ENCODE data around the gene SCAMP4. TPM values are rescaled to one million over a fixed set of nuclear protein-coding genes. Genes with fewer than 3 reads are reported as not detected.

SCAMP4 gene
- total RNA-seq, 1 donor from 2014 or later, result 71.2 TPM

GRCh38 chr19:1933244-1933643 is 28.0 kb downstream of the SCAMP4 start:
- H3K9me3 Mint-ChIP-seq, result peaks cover 4% of the 10 kb centered on the region

GRCh38 chr19:1933942-1934341 is 28.7 kb downstream of the SCAMP4 start:
- H3K36me3 Mint-ChIP-seq (ENCODE audit: low read depth), result peaks cover 6% of the 10 kb centered on the region
- peaks cover 3% of the 10 kb centered on the region for H3K27me3 Mint-ChIP-seq (ENCODE audit: low read depth)
- TF ChIP-seq CTCF (conservative IDR thresholded peaks at IDR 0.05), result no peak
- H3K27ac Mint-ChIP-seq (ENCODE audit: unreplicated experiment), result no peak overlapping the region
- H3K9me3 Mint-ChIP-seq, result peaks cover 4% of the 10 kb centered on the region
- no peak for DNase-seq (ENCODE audit: low read depth, low spot score)
- H3K4me1 Mint-ChIP-seq, result peaks cover 20% of the 10 kb centered on the region
- H3K4me3 Mint-ChIP-seq, result peak overlapping the region; percentile 7

More at GRCh38 chr19:1933244-1933643, 28.0 kb downstream of the SCAMP4 start:
- Mint-ChIP-seq H3K27ac (ENCODE audit: unreplicated experiment) (no peak overlapping the region), H3K4me3 (no peak overlapping the region), H3K27me3 (ENCODE audit: low read depth) (peaks cover 3% of the 10 kb centered on the region), H3K4me1 (peaks cover 20% of the 10 kb centered on the region), H3K36me3 (ENCODE audit: low read depth) (peaks cover 6% of the 10 kb centered on the region)
- TF ChIP-seq CTCF (conservative IDR thresholded peaks at IDR 0.05), result no peak
- no peak for DNase-seq (ENCODE audit: low read depth, low spot score)

- peaks cover 4% of the 10 kb centered on the region for H3K9me3 Mint-ChIP-seq
Measured at GRCh38 chr19:1935484-1936208, 30.4 kb downstream of the SCAMP4 start.

GRCh38 chr19:1936430-1936829 is 31.2 kb downstream of the SCAMP4 start:
- no peak for TF ChIP-seq CTCF (conservative IDR thresholded peaks at IDR 0.05)
- H3K4me1 Mint-ChIP-seq, result peaks cover 21% of the 10 kb centered on the region
- H3K27ac Mint-ChIP-seq (ENCODE audit: unreplicated experiment), result no peak overlapping the region
- peaks cover 6% of the 10 kb centered on the region for H3K36me3 Mint-ChIP-seq (ENCODE audit: low read depth)
- peaks cover 4% of the 10 kb centered on the region for H3K9me3 Mint-ChIP-seq
- no peaks in the 10 kb centered on the region for H3K27me3 Mint-ChIP-seq (ENCODE audit: low read depth)
- no peak for DNase-seq (ENCODE audit: low read depth, low spot score)
- peak overlapping the region; percentile 69 for H3K4me3 Mint-ChIP-seq

More at GRCh38 chr19:1935484-1936208, 30.4 kb downstream of the SCAMP4 start:
- Mint-ChIP-seq H3K36me3 (ENCODE audit: low read depth) (peaks cover 6% of the 10 kb centered on the region), H3K27ac (ENCODE audit: unreplicated experiment) (no peak overlapping the region), H3K4me3 (no peak overlapping the region), H3K27me3 (ENCODE audit: low read depth) (no peaks in the 10 kb centered on the region), H3K4me1 (peaks cover 21% of the 10 kb centered on the region)
- TF ChIP-seq CTCF (conservative IDR thresholded peaks at IDR 0.05), result no peak
- no peak for DNase-seq (ENCODE audit: low read depth, low spot score)

DNA sequence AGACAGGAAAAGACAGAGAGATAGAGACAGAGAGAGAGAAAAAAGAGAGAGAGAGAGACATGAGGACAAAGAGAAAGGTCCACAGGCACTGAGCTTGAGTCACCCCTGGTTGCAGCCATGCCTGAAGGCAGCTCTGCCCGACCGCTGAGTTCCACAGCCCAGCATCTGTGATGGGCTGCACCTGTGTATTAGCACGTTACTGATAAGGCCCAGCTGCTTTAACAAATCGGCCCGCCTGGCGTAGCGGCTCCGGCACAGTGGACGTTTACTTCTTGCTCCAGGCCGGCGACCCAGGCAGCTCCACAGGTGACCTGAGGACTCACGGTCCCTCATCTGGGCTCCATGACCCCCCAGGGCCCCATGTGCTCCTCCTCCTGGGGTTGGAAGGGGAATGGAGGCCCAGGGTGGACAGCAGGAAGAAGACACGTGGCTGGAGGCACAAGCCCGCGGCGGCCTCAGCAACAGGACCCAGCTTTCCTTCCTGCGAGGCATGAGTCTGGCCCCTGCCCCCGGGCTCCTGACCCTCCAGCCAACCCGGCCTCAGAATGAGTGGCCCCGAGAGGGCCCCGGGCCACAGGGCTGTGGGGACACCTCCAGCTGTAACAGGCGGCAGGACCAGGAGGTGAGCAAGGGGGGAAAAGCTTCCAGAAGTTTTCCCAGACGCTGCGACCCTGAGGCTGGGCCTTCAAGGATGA is 31.9 kb downstream of the SCAMP4 start:
- peaks cover 21% of the 10 kb centered on the region for H3K4me1 Mint-ChIP-seq
- H3K27ac Mint-ChIP-seq (ENCODE audit: unreplicated experiment), result no peak overlapping the region
- peaks cover 6% of the 10 kb centered on the region for H3K36me3 Mint-ChIP-seq (ENCODE audit: low read depth)
- H3K27me3 Mint-ChIP-seq (ENCODE audit: low read depth), result no peaks in the 10 kb centered on the region
- H3K9me3 Mint-ChIP-seq, result no peaks in the 10 kb centered on the region
- DNase-seq (ENCODE audit: low read depth, low spot score), result no peak
- H3K4me3 Mint-ChIP-seq, result peak overlapping the region; percentile 70
- TF ChIP-seq CTCF (conservative IDR thresholded peaks at IDR 0.05), result no peak

Measured in neural crest cell (in vitro differentiated cells).